ENCODE results near the gene TJP3. TPM values are rescaled to one million over a fixed set of nuclear protein-coding genes. Genes with fewer than 3 reads are reported as not detected.

Gene TJP3
- total RNA-seq, 1 donor from 2014 or later, result 3.1 TPM

DNA sequence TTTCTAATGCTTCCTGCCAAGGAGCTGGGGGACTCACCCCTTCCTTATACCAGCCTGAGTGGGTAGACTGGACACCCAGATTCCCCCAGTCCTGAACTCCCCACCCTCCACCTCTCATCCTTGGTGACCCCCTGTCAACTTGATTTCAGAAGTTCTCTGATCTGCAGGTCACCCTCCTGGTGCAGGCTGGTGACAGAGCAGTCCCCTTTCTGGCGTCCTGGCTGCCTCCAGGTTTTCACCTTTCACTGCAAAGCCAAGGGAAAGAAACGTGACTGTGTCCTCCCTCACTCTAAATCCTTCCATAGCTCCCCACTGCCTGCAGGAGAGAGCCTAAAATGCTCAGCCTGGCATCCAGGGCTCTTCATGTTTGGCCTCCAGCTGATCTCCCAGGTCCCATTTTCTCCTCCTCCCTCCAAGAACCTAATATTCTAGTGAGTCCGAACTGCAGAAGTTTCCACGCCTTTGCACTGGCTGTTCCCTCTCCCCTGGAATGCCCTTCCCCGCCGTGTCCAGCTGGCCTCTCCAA lies 82.1 kb downstream of the TJP3 start:
- no peak for DNase-seq
- Mint-ChIP-seq H3K27me3 (ENCODE audit: unreplicated experiment) (peaks cover 14% of the 10 kb centered on the region), H3K4me1 (ENCODE audit: low read depth, unreplicated experiment) (no peaks in the 10 kb centered on the region), H3K4me3 (ENCODE audit: unreplicated experiment) (no peak overlapping the region), H3K27ac (ENCODE audit: unreplicated experiment) (no peak overlapping the region), H3K36me3 (ENCODE audit: unreplicated experiment) (peaks cover 15% of the 10 kb centered on the region), H3K9me3 (ENCODE audit: unreplicated experiment) (peaks cover 5% of the 10 kb centered on the region)
- TF ChIP-seq, protein P1, sequence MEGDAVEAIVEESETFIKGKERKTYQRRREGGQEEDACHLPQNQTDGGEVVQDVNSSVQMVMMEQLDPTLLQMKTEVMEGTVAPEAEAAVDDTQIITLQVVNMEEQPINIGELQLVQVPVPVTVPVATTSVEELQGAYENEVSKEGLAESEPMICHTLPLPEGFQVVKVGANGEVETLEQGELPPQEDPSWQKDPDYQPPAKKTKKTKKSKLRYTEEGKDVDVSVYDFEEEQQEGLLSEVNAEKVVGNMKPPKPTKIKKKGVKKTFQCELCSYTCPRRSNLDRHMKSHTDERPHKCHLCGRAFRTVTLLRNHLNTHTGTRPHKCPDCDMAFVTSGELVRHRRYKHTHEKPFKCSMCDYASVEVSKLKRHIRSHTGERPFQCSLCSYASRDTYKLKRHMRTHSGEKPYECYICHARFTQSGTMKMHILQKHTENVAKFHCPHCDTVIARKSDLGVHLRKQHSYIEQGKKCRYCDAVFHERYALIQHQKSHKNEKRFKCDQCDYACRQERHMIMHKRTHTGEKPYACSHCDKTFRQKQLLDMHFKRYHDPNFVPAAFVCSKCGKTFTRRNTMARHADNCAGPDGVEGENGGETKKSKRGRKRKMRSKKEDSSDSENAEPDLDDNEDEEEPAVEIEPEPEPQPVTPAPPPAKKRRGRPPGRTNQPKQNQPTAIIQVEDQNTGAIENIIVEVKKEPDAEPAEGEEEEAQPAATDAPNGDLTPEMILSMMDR (IDR thresholded peaks at IDR 0.05; ENCODE audit: partially characterized antibody, unreplicated experiment), result no peak

DNA sequence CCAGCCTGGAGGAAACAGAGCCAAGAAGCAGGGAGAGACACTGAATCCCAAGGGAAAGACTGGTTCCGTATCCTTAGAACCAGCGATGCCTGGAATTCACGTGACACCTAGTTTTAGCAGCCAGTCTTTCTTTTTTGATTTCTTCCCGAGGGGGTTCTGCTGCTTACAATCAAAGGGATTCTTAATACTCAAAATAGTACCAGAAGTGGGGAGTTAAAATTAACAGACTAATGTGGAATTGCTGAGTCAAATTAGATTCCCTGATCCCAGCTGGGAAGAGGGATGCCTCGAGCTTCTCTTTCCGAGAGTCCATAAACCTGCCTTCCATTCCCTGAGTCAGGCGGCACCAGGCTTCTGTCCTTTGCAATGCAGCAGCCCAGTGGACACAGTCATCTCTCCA lies 82.8 kb downstream of the TJP3 start:
- Mint-ChIP-seq H3K4me1 (ENCODE audit: low read depth, unreplicated experiment) (no peaks in the 10 kb centered on the region), H3K9me3 (ENCODE audit: unreplicated experiment) (peaks cover 5% of the 10 kb centered on the region), H3K27ac (ENCODE audit: unreplicated experiment) (no peak overlapping the region), H3K4me3 (ENCODE audit: unreplicated experiment) (no peak overlapping the region), H3K36me3 (ENCODE audit: unreplicated experiment) (peaks cover 15% of the 10 kb centered on the region), H3K27me3 (ENCODE audit: unreplicated experiment) (peaks cover 14% of the 10 kb centered on the region)
- TF ChIP-seq, protein P1 (IDR thresholded peaks at IDR 0.05; ENCODE audit: partially characterized antibody, unreplicated experiment), result no peak
- no peak for DNase-seq

DNA sequence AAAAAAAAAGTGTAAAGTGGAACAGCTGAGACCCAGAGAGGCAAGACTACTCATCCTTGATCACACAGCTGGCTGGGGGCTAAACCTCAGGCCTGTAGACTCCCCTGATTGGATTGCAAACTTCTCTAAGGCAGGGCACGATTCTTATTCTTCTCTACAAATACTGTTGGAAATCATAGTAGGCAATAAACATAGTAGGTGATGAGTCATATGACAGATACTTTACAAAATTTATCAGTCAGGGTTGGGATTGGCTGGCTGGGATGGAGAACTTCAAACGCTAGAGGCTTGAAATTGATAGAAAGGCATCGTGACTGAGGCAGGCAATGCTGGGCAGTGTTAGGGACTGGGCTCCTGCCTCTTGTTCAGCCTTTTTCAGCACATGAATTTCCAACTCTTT lies 83.9 kb downstream of the TJP3 start:
- peaks cover 9% of the 10 kb centered on the region for H3K9me3 Mint-ChIP-seq (ENCODE audit: unreplicated experiment)
- TF ChIP-seq, protein P1 (IDR thresholded peaks at IDR 0.05; ENCODE audit: partially characterized antibody, unreplicated experiment), result no peak
- no peak for DNase-seq
- H3K4me3 Mint-ChIP-seq (ENCODE audit: unreplicated experiment), result no peak overlapping the region
- H3K27me3 Mint-ChIP-seq (ENCODE audit: unreplicated experiment), result peaks cover 12% of the 10 kb centered on the region
- H3K36me3 Mint-ChIP-seq (ENCODE audit: unreplicated experiment), result peaks cover 22% of the 10 kb centered on the region
- H3K4me1 Mint-ChIP-seq (ENCODE audit: low read depth, unreplicated experiment), result no peaks in the 10 kb centered on the region
- H3K27ac Mint-ChIP-seq (ENCODE audit: unreplicated experiment), result no peak overlapping the region

DNA sequence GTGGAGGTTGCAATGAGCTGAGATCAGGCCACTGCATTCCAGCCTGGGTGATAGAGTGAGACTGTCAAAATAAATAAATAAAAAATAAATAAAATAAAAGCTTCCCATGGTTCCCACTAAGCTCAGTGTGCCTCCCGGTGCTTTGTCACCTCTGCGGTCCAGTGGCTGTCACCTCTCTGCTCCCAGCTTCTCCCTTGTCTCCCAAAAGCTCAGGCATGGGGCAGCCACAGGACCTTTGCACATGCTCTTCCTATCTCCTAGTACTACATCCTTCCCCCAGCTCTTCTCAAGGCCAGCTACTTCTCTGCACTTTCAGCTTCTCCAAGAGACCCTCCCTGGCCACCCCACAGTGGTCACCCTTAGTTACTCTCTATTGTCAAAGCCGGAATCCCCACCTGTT lies 85.6 kb downstream of the TJP3 start:
- Mint-ChIP-seq H3K4me3 (ENCODE audit: unreplicated experiment) (no peak overlapping the region), H3K9me3 (ENCODE audit: unreplicated experiment) (peaks cover 9% of the 10 kb centered on the region), H3K36me3 (ENCODE audit: unreplicated experiment) (peaks cover 22% of the 10 kb centered on the region), H3K27me3 (ENCODE audit: unreplicated experiment) (peaks cover 12% of the 10 kb centered on the region), H3K27ac (ENCODE audit: unreplicated experiment) (no peak overlapping the region), H3K4me1 (ENCODE audit: low read depth, unreplicated experiment) (no peaks in the 10 kb centered on the region)
- DNase-seq, result no peak
- TF ChIP-seq, protein P1 (IDR thresholded peaks at IDR 0.05; ENCODE audit: partially characterized antibody, unreplicated experiment), result no peak

DNA sequence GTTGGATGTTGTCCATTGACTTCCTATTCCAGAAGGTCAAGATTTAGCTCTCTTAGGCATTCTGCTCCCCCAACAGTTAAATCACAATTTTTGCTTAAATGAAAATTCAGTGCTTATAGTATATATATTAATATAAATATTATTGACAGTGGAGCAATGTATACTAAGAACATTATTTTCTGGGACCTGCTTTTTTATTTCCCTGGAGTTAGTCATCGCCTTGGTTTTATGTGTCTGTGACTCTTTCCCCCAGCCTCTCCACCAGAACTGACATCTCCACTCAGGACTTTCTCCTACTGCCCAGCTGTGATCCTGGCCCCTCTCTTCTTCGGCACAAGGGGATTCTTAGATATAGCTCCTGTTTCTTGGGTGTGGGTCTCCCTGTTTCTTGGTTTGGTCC lies 88.2 kb downstream of the TJP3 start:
- Mint-ChIP-seq H3K4me3 (ENCODE audit: unreplicated experiment) (no peak overlapping the region), H3K27me3 (ENCODE audit: unreplicated experiment) (peaks cover 9% of the 10 kb centered on the region), H3K4me1 (ENCODE audit: low read depth, unreplicated experiment) (no peaks in the 10 kb centered on the region), H3K9me3 (ENCODE audit: unreplicated experiment) (peaks cover 8% of the 10 kb centered on the region), H3K36me3 (ENCODE audit: unreplicated experiment) (peaks cover 14% of the 10 kb centered on the region), H3K27ac (ENCODE audit: unreplicated experiment) (no peak overlapping the region)
- DNase-seq, result no peak
- TF ChIP-seq, protein P1 (IDR thresholded peaks at IDR 0.05; ENCODE audit: partially characterized antibody, unreplicated experiment), result no peak

Measured in glutamatergic neuron (in vitro differentiated cells).